DND-41 (cell line): ENCODE data around the gene TNFRSF12A.

Source experiments
- EZH2 ChIP-seq: IDR thresholded peaks from 3 replicates; pipeline ENCODE4 v1.6.1; 2012; ENCODE audit warnings: borderline replicate concordance, low read depth, mild to moderate bottlenecking, moderate library complexity, low read length, inconsistent platforms; ENCODE audit not compliant: severe bottlenecking
- TF ChIP-seq, protein P1 (sequence below): IDR thresholded peaks from 2 replicates; pipeline ENCODE4 v1.5.1; 2012; ENCODE audit warnings: borderline replicate concordance, low read length, moderate library complexity, mild to moderate bottlenecking; ENCODE audit not compliant: poor library complexity, severe bottlenecking; ENCODE audit errors: extremely low read depth

DNA sequence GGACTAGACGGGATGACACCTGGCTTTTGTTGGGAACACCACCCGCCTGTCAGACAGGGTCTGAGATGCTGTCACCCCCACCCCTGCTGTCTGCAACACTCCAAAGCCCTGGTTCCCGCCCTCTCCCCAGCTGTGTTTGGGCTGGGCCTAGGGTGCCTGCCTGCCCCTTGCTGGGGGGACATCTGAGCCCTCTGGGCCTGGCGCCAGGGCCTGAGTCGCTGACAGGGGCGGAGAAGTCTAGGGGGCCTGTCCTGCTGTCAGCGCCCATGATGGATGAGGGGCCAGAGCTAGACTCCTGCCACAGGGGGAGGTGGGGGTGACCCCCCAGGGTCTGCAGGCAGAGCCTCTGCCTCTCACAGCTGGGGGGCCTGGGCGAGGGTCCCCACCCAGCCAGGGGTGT, 32.3 kb upstream of the TNFRSF12A start:
- TF ChIP-seq EZH2 = no peak
- TF ChIP-seq, protein P1, sequence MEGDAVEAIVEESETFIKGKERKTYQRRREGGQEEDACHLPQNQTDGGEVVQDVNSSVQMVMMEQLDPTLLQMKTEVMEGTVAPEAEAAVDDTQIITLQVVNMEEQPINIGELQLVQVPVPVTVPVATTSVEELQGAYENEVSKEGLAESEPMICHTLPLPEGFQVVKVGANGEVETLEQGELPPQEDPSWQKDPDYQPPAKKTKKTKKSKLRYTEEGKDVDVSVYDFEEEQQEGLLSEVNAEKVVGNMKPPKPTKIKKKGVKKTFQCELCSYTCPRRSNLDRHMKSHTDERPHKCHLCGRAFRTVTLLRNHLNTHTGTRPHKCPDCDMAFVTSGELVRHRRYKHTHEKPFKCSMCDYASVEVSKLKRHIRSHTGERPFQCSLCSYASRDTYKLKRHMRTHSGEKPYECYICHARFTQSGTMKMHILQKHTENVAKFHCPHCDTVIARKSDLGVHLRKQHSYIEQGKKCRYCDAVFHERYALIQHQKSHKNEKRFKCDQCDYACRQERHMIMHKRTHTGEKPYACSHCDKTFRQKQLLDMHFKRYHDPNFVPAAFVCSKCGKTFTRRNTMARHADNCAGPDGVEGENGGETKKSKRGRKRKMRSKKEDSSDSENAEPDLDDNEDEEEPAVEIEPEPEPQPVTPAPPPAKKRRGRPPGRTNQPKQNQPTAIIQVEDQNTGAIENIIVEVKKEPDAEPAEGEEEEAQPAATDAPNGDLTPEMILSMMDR = no peak
